Frontal cortex (tissue), 4 donors: ENCODE measurements around the gene DCAF10. TPM values are rescaled to one million over a fixed set of nuclear protein-coding genes. Genes with fewer than 3 reads are reported as not detected.
"Not testable (repeated sequence)": the region's sequence is repeated elsewhere in the genome, so short reads cannot be mapped to it uniquely, and the experiment has no call there.

Source experiments
- DNase-seq, 2 donors: peaks; one replicate each; pipeline ENCODE4 v3.0.0; 2012; ENCODE audit warnings: low spot score in 2 of 2
- FAIRE-seq: peaks from 2 replicates; lab custom pipeline; 2012; peaks lifted over from hg19 to GRCh38; lab: Jason Lieb, UNC
- total RNA-seq: library from RNA; depleted of rRNA; stranded (reverse); fragments of >200 nt; gene quantifications from one replicate; pipeline ENCODE4 v1.2.3, GENCODE V29; 2014
- donor health status: control.
- donor health status: control.
- donor health status: control.

Gene DCAF10
- total RNA-seq, 1 donor from 2014 or later, result 23.2 TPM

GRCh38 chr9:37904445-37905130 lies 104.0 kb downstream of the DCAF10 start:
- DNase-seq, result no peak
- no peak for FAIRE-seq

GRCh38 chr9:37905131-37905505 lies 104.5 kb downstream of the DCAF10 start:
- FAIRE-seq (no peak), DNase-seq (no peak)

- FAIRE-seq, result no peak
- DNase-seq, result no peak
Measured at GRCh38 chr9:37905776-37906175, 105.2 kb downstream of the DCAF10 start.

- DNase-seq (no peak), FAIRE-seq (no peak)
Measured at GRCh38 chr9:37906312-37907239, 106.0 kb downstream of the DCAF10 start.

GRCh38 chr9:37908283-37908682 lies 107.7 kb downstream of the DCAF10 start:
- FAIRE-seq (no peak), DNase-seq (no peak)

GRCh38 chr9:37908698-37909186 lies 108.1 kb downstream of the DCAF10 start:
- FAIRE-seq, result no peak
- no peak for DNase-seq

- no peak for FAIRE-seq
- DNase-seq, result no peak
Measured at GRCh38 chr9:37909326-37909725, 108.7 kb downstream of the DCAF10 start.

- not testable (repeated sequence) for FAIRE-seq, DNase-seq
Measured at GRCh38 chr9:37909836-37910235, 109.2 kb downstream of the DCAF10 start.

GRCh38 chr9:37910271-37910670 lies 109.7 kb downstream of the DCAF10 start:
- no peak for FAIRE-seq
- DNase-seq, result no peak

- FAIRE-seq, result no peak
Measured at GRCh38 chr9:37911271-37911681, 110.7 kb downstream of the DCAF10 start.

GRCh38 chr9:37913480-37914153 lies 113.0 kb downstream of the DCAF10 start:
- FAIRE-seq (peak; percentile 82), DNase-seq (peak; percentile 72 to 87)

More at GRCh38 chr9:37911271-37911681, 110.7 kb downstream of the DCAF10 start:
- DNase-seq, result no peak

GRCh38 chr9:37914154-37914551 lies 113.6 kb downstream of the DCAF10 start:
- DNase-seq, result no peak
- no peak for FAIRE-seq

GRCh38 chr9:37914701-37915358 lies 114.2 kb downstream of the DCAF10 start:
- no peak for DNase-seq

GRCh38 chr9:37915911-37916470 lies 115.4 kb downstream of the DCAF10 start:
- no peak for DNase-seq
- FAIRE-seq, result no peak

More at GRCh38 chr9:37914701-37915358, 114.2 kb downstream of the DCAF10 start:
- FAIRE-seq, result no peak

GRCh38 chr9:37916471-37917312 lies 116.1 kb downstream of the DCAF10 start:
- FAIRE-seq (no peak), DNase-seq (no peak)
